ENCODE data around the gene GBX1. TPM values are rescaled to one million over a fixed set of nuclear protein-coding genes. Genes with fewer than 3 reads are reported as not detected.

The GBX1 gene
- total RNA-seq, 4 donors from 2014 or later = not detected

- Histone ChIP-seq H3K36me3 (peaks cover 10 to 30% (median 28%) of the 10 kb centered on the region in 4 donors), H3K9me3 (no peaks in the 10 kb centered on the region), H3K4me1 (peaks cover 17 to 57% (median 45%) of the 10 kb centered on the region in 4 donors), H3K4me3 (peak overlapping the region; percentile 32 to 56 (median 36)), H3K27me3 (no peaks in the 10 kb centered on the region), H3K27ac (replicated peaks in 1 of 4) (no peak overlapping the region)
- intact Hi-C loops (cut with DNase I) = loop anchor here (5.0 kb wide), 2 partner anchors 52 to 87 kb away; partner anchors contain the start of gene ABCB8
- no peak for DNase-seq (ENCODE audit: extremely low spot score)
- 84% methylated on average over 17 of the region's 101 CpGs for WGBS
- TF ChIP-seq, protein P1, sequence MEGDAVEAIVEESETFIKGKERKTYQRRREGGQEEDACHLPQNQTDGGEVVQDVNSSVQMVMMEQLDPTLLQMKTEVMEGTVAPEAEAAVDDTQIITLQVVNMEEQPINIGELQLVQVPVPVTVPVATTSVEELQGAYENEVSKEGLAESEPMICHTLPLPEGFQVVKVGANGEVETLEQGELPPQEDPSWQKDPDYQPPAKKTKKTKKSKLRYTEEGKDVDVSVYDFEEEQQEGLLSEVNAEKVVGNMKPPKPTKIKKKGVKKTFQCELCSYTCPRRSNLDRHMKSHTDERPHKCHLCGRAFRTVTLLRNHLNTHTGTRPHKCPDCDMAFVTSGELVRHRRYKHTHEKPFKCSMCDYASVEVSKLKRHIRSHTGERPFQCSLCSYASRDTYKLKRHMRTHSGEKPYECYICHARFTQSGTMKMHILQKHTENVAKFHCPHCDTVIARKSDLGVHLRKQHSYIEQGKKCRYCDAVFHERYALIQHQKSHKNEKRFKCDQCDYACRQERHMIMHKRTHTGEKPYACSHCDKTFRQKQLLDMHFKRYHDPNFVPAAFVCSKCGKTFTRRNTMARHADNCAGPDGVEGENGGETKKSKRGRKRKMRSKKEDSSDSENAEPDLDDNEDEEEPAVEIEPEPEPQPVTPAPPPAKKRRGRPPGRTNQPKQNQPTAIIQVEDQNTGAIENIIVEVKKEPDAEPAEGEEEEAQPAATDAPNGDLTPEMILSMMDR (IDR thresholded peaks at IDR 0.05) = no peak
- no peak for TF ChIP-seq EP300 (IDR thresholded peaks at IDR 0.05)
- no peak for TF ChIP-seq POLR2AphosphoS5 (IDR thresholded peaks at IDR 0.05)
- no peak for TF ChIP-seq POLR2A (IDR thresholded peaks at IDR 0.05; ENCODE audit: low read depth)
Observed at GRCh38 chr7:151114151-151115090, 53.1 kb downstream of the GBX1 start.

GRCh38 chr7:151113344-151114150 is 53.9 kb downstream of the GBX1 start:
- Histone ChIP-seq H3K27ac (replicated peaks in 1 of 4) (no peak overlapping the region), H3K36me3 (peaks cover 4 to 21% (median 20%) of the 10 kb centered on the region in 4 donors), H3K4me3 (no peak overlapping the region), H3K4me1 (peaks cover 17 to 65% (median 50%) of the 10 kb centered on the region in 4 donors), H3K9me3 (no peaks in the 10 kb centered on the region), H3K27me3 (no peaks in the 10 kb centered on the region)
- TF ChIP-seq, protein P1 (IDR thresholded peaks at IDR 0.05) = no peak
- TF ChIP-seq EP300 (IDR thresholded peaks at IDR 0.05) (no peak), POLR2AphosphoS5 (IDR thresholded peaks at IDR 0.05) (no peak), POLR2A (IDR thresholded peaks at IDR 0.05; ENCODE audit: low read depth) (no peak)
- DNase-seq (ENCODE audit: extremely low spot score) = no peak
- intact Hi-C loops (cut with DNase I) = loop anchor here (5.0 kb wide), 2 partner anchors 51 to 86 kb away; partner anchors contain the start of gene ABCB8
- 53% methylated on average over 11 of the region's 13 CpGs for WGBS

GRCh38 chr7:151110941-151111645 is 56.4 kb downstream of the GBX1 start:
- Histone ChIP-seq H3K36me3 (peaks cover 0 to 4% (median 0%) of the 10 kb centered on the region in 4 donors), H3K27ac (replicated peaks in 1 of 4) (peak overlapping the region in 2 of 4 donors; percentile 5 to 20), H3K4me3 (no peak overlapping the region), H3K4me1 (peaks cover 17 to 58% (median 46%) of the 10 kb centered on the region in 4 donors), H3K27me3 (no peaks in the 10 kb centered on the region), H3K9me3 (no peaks in the 10 kb centered on the region)
- peak; percentile 95 for DNase-seq (ENCODE audit: extremely low spot score)
- 14% methylated on average over 6 of the region's 20 CpGs for WGBS
- TF ChIP-seq POLR2A (IDR thresholded peaks at IDR 0.05; ENCODE audit: low read depth) = no peak
- peak; percentile 47 to 70 for TF ChIP-seq POLR2AphosphoS5 (IDR thresholded peaks at IDR 0.05)
- TF ChIP-seq, protein P1 (IDR thresholded peaks at IDR 0.05) = peak; percentile 88 to 96 (median 88)
- TF ChIP-seq EP300 (IDR thresholded peaks at IDR 0.05) = no peak
- intact Hi-C loops (cut with DNase I) = loop anchor here (5.0 kb wide), 2 partner anchors 49 to 84 kb away; partner anchors contain the start of gene ABCB8

Data from esophagus muscularis mucosa (tissue), 4 donors.